Measurements from ENCODE around the gene SPTBN4.
"Not testable (repeated sequence)": the region's sequence is repeated elsewhere in the genome, so short reads cannot be mapped to it uniquely, and the experiment has no call there.

GRCh38 chr19:40475878-40476644 is 9.3 kb downstream of the SPTBN4 start:
- TF ChIP-seq, protein P1, sequence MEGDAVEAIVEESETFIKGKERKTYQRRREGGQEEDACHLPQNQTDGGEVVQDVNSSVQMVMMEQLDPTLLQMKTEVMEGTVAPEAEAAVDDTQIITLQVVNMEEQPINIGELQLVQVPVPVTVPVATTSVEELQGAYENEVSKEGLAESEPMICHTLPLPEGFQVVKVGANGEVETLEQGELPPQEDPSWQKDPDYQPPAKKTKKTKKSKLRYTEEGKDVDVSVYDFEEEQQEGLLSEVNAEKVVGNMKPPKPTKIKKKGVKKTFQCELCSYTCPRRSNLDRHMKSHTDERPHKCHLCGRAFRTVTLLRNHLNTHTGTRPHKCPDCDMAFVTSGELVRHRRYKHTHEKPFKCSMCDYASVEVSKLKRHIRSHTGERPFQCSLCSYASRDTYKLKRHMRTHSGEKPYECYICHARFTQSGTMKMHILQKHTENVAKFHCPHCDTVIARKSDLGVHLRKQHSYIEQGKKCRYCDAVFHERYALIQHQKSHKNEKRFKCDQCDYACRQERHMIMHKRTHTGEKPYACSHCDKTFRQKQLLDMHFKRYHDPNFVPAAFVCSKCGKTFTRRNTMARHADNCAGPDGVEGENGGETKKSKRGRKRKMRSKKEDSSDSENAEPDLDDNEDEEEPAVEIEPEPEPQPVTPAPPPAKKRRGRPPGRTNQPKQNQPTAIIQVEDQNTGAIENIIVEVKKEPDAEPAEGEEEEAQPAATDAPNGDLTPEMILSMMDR (IDR thresholded peaks at IDR 0.05): not testable (repeated sequence)
- not testable (repeated sequence) for TF ChIP-seq POLR2A (IDR thresholded peaks at IDR 0.05)

Measured in upper lobe of left lung (tissue), 4 donors.